ENCODE results near the gene SLC1A6.

SLC1A6 gene

GRCh38 chr19:14944456-14944855, 35.2 kb downstream of the SLC1A6 start:
- Histone ChIP-seq H3K27me3 (ENCODE audit: low read depth) (no peaks in the 10 kb centered on the region; the same call in 1 of the 2 replicates), H3K36me3 (replicated peaks) (no peaks in the 10 kb centered on the region), H3K4me1 (no peaks in the 10 kb centered on the region), H3K9me3 (no peaks in the 10 kb centered on the region), H3K4me3 (no peak overlapping the region)
- DNase-seq (ENCODE audit: low spot score in 2 of 2) = no peak
- in situ Hi-C loops (cut with MboI; ENCODE audit: low sequenced_read_pairs) = no loop called here

GRCh38 chr19:14943601-14944000, 36.1 kb downstream of the SLC1A6 start:
- Histone ChIP-seq H3K4me3 (no peak overlapping the region), H3K9me3 (no peaks in the 10 kb centered on the region), H3K4me1 (no peaks in the 10 kb centered on the region), H3K36me3 (replicated peaks) (no peaks in the 10 kb centered on the region), H3K27me3 (ENCODE audit: low read depth) (no peaks in the 10 kb centered on the region; the same call in 1 of the 2 replicates)
- no peak for DNase-seq (ENCODE audit: low spot score in 2 of 2)
- in situ Hi-C loops (cut with MboI; ENCODE audit: low sequenced_read_pairs) = no loop called here

- in situ Hi-C loops (cut with MboI; ENCODE audit: low sequenced_read_pairs) = no loop called here
- Histone ChIP-seq H3K4me3 (no peak within 1 kb of the TSS), H3K36me3 (replicated peaks) (no peaks in the 10 kb centered on the region), H3K4me1 (no peaks in the 10 kb centered on the region), H3K9me3 (no peaks in the 10 kb centered on the region), H3K27me3 (ENCODE audit: low read depth) (no peaks in the 10 kb centered on the region; the same call in 1 of the 2 replicates)
- DNase-seq (ENCODE audit: low spot score in 2 of 2) = no peak
Observed at GRCh38 chr19:14941189-14941588, 38.5 kb downstream of the SLC1A6 start, which contains the start of gene OR7C2. TSS of gene OR7C2 (plus strand) at chr19:14941489. CDS start at chr19:14941489, 0 bp downstream.

DNA sequence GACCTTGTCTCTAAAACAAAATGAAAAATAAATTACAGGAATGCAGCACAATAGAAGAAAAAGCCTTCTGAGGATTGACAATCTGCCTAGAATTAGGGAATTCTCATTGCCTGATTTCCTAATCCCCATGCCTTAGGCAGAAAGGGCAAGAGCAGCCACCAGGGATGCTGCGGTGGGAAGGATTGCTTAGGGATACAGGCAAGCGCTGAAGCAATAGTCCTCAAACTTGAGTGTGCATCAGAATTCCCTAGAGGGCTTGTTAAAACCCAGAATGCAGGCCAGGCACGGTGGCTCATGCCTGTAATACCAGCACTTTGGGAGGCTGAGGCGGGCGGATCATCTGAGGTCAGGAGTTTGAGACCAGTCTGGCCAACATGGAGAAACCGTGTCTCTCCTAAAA, 39.4 kb downstream of the SLC1A6 start:
- DNase-seq (ENCODE audit: low spot score in 2 of 2) = no peak
- Histone ChIP-seq H3K9me3 (no peaks in the 10 kb centered on the region), H3K27me3 (ENCODE audit: low read depth) (no peaks in the 10 kb centered on the region; the same call in 1 of the 2 replicates), H3K36me3 (replicated peaks) (no peaks in the 10 kb centered on the region), H3K4me3 (no peak overlapping the region), H3K4me1 (no peaks in the 10 kb centered on the region)
- in situ Hi-C loops (cut with MboI; ENCODE audit: low sequenced_read_pairs) = no loop called here

GRCh38 chr19:14933506-14933905, 46.2 kb downstream of the SLC1A6 start:
- no peaks in the 10 kb centered on the region for H3K4me1 ChIP-seq
- H3K36me3 ChIP-seq (replicated peaks) = no peaks in the 10 kb centered on the region
- H3K4me3 ChIP-seq = no peak overlapping the region
- no peaks in the 10 kb centered on the region for H3K9me3 ChIP-seq
- no peak for DNase-seq (ENCODE audit: low spot score in 2 of 2)
- H3K27me3 ChIP-seq (ENCODE audit: low read depth) = no peaks in the 10 kb centered on the region
- in situ Hi-C loops (cut with MboI; ENCODE audit: low sequenced_read_pairs) = no loop called here

DNA sequence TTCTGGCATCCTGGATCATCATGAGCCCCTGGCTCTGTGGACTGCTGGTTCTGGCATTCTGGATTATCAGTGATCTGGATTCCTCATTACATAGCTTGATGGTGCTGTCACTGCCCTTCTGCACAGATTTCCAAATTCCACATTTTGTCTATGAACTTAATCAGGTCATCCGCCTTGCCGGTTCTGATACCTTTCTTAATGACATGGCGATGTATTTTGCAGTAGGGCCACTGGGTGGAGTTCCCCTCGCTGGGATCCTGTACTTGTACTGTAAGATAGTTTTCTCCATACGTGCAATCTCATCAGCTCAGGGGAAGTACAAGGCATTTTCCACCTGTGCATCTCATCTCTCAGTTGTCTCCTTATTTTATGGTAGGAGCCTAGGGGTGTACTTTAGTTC, 62.8 kb downstream of the SLC1A6 start:
- no peaks in the 10 kb centered on the region for H3K4me1 ChIP-seq
- in situ Hi-C loops (cut with MboI; ENCODE audit: low sequenced_read_pairs) = no loop called here
- H3K4me3 ChIP-seq = no peak overlapping the region
- no peaks in the 10 kb centered on the region for H3K9me3 ChIP-seq
- no peaks in the 10 kb centered on the region for H3K36me3 ChIP-seq (replicated peaks)
- DNase-seq (ENCODE audit: low spot score in 2 of 2) = no peak
- H3K27me3 ChIP-seq (ENCODE audit: low read depth) = peaks cover 2% of the 10 kb centered on the region; the same call in 1 of the 2 replicates

- Histone ChIP-seq H3K36me3 (replicated peaks) (no peaks in the 10 kb centered on the region), H3K4me1 (no peaks in the 10 kb centered on the region), H3K4me3 (no peak overlapping the region), H3K9me3 (no peaks in the 10 kb centered on the region), H3K27me3 (ENCODE audit: low read depth) (peaks cover 5% of the 10 kb centered on the region; the same call in 1 of the 2 replicates)
- no peak for DNase-seq (ENCODE audit: low spot score in 2 of 2)
- in situ Hi-C loops (cut with MboI; ENCODE audit: low sequenced_read_pairs) = no loop called here
Observed at GRCh38 chr19:14915116-14915515, 64.5 kb downstream of the SLC1A6 start.

DNA sequence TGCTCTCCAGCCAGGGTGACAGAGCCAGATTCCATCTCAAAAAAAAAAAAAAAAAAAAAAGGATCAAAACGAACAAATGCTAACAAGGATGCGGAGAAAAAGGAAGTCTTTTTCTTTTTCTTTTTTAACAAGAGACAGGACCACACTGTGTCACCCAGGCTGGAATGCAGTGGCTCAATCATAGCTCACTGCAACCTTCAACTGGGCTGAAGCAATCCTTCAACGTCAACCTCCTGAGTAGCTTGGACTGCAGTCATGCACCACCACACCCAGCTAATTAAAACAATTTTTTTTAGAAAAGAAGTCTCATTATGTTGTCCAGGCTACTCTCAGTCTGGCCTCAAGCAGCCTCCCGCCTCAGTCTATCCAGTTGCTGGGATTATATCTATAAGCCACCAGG, 73.0 kb downstream of the SLC1A6 start:
- in situ Hi-C loops (cut with MboI; ENCODE audit: low sequenced_read_pairs) = no loop called here
- DNase-seq (ENCODE audit: low spot score in 2 of 2) = no peak
- Histone ChIP-seq H3K4me3 (no peak overlapping the region), H3K9me3 (no peaks in the 10 kb centered on the region), H3K36me3 (replicated peaks) (no peaks in the 10 kb centered on the region), H3K27me3 (ENCODE audit: low read depth) (peaks cover 5% of the 10 kb centered on the region), H3K4me1 (no peaks in the 10 kb centered on the region)

- in situ Hi-C loops (cut with MboI; ENCODE audit: low sequenced_read_pairs) = no loop called here
- Histone ChIP-seq H3K4me1 (no peaks in the 10 kb centered on the region), H3K4me3 (no peak overlapping the region), H3K36me3 (replicated peaks) (no peaks in the 10 kb centered on the region), H3K9me3 (no peaks in the 10 kb centered on the region), H3K27me3 (ENCODE audit: low read depth) (peaks cover 5% of the 10 kb centered on the region; the same call in 1 of the 2 replicates)
- DNase-seq (ENCODE audit: low spot score in 2 of 2) = no peak
Observed at GRCh38 chr19:14901675-14902260, 77.9 kb downstream of the SLC1A6 start.

Data from HAP-1 (cell line).